CD4-positive, alpha-beta T cell (primary cell): ENCODE measurements around the gene ADAMTSL1. TPM values are rescaled to one million over a fixed set of nuclear protein-coding genes. Genes with fewer than 3 reads are reported as not detected.

Source experiments
- ATAC-seq: fragments of 200-7000 bp; cut with Tn5 transposase; one replicate; pipeline ENCODE4 v1.10.0; 2022; ENCODE audit warnings: mild to moderate bottlenecking; ENCODE audit not compliant: poor library complexity
- CTCF ChIA-PET: fragments of 350-600 bp; sonication (Branson Sonifier 250); formaldehyde crosslinking; loops from one replicate; lab custom pipeline; 2021; ENCODE audit warnings: antibody characterized with exemption, inconsistent platforms; lab: Charles Lee
- POLR2A ChIA-PET: fragments of 350-600 bp; sonication (Branson Sonifier 250); formaldehyde crosslinking; loops from one replicate; lab custom pipeline; 2021; ENCODE audit warnings: antibody characterized with exemption, inconsistent platforms; lab: Charles Lee
- DNase-seq, 14 experiments: peaks; one replicate each; pipeline ENCODE4 v3.0.0-alpha.2; 2013 to 2020; ENCODE audit warnings: mixed read lengths in 2 of 14
- H3K27ac ChIP-seq, 2 donors: one replicate each; pipeline versions ENCODE4 v1.5.1 to v1.7.0; 2013; ENCODE audit warnings: low read length in 2 of 2, low read depth in 1 of 2, mild to moderate bottlenecking in 1 of 2
- H3K27me3 ChIP-seq, 2 experiments: 1 replicate in 1 of 2; 2 replicates in 1 of 2; pipeline versions ENCODE4 v1.6.1 to v1.7.0; 2013; ENCODE audit warnings: low read length in 2 of 2, control low read depth in 1 of 2, mild to moderate bottlenecking in 1 of 2, moderate library complexity in 1 of 2; ENCODE audit not compliant: insufficient read depth in 2 of 2, control insufficient read depth in 1 of 2
- H3K36me3 ChIP-seq: one replicate; pipeline ENCODE4 v1.6.1; 2013; ENCODE audit warnings: low read length, control low read depth; ENCODE audit not compliant: insufficient read depth
- H3K4me1 ChIP-seq: one replicate; pipeline ENCODE4 v1.6.1; 2013; ENCODE audit warnings: low read length, control low read depth; ENCODE audit not compliant: insufficient read depth
- H3K4me3 ChIP-seq: one replicate; pipeline ENCODE4 v1.5.1; 2013; ENCODE audit warnings: mild to moderate bottlenecking, low read length, moderate library complexity
- H3K9me3 ChIP-seq, 2 experiments: 1 replicate in 1 of 2; 2 replicates in 1 of 2; pipeline versions ENCODE4 v1.6.1 to v1.7.0; 2013; ENCODE audit warnings: low read length in 2 of 2, mild to moderate bottlenecking in 2 of 2, control low read depth in 1 of 2, moderate library complexity in 1 of 2; ENCODE audit not compliant: control insufficient read depth in 1 of 2, insufficient read depth in 1 of 2
- H3K27ac Mint-ChIP-seq: one replicate; pipeline ENCODE4 v1.8.0; 2020; ENCODE audit warnings: mixed read lengths
- H3K27me3 Mint-ChIP-seq: one replicate; pipeline ENCODE4 v1.8.0; 2021; ENCODE audit warnings: mixed read lengths
- H3K36me3 Mint-ChIP-seq: one replicate; pipeline ENCODE4 v1.8.0; 2021; ENCODE audit warnings: low read depth, mixed read lengths
- H3K4me1 Mint-ChIP-seq: one replicate; pipeline ENCODE4 v1.8.0; 2021; ENCODE audit warnings: low read depth, mixed read lengths
- H3K4me3 Mint-ChIP-seq: one replicate; pipeline ENCODE4 v1.8.0; 2020; ENCODE audit warnings: mild to moderate bottlenecking, mixed read lengths
- H3K9me3 Mint-ChIP-seq: one replicate; pipeline ENCODE4 v1.8.0; 2020; ENCODE audit warnings: mixed read lengths
- intact Hi-C, 2 experiments: fragments of 100-400 bp; cut with DNase I in 1 of 2; cut with micrococcal nuclease in 1 of 2; formaldehyde crosslinking; loops; one replicate each; pipeline versions ENCODE4 v1.15.1 to v1.9.0; 2023 to 2025; cut with DNase I, micrococcal nuclease
- total RNA-seq, 174 experiments: library from RNA in 2 of 174; stranded (reverse) in 2 of 174; gene quantifications; one replicate each; pipeline ENCODE4 v1.2.3 and lab custom pipeline; 2021 to 2026
- TF ChIP-seq, protein P1 (sequence below): fragments of 200-600 bp; IDR thresholded peaks from one replicate; pipeline ENCODE4 v1.8.0; 2022; ENCODE audit warnings: antibody characterized with exemption, mild to moderate bottlenecking

Gene ADAMTSL1
- total RNA-seq, 2 experiments from 2014 or later: not detected

DNA sequence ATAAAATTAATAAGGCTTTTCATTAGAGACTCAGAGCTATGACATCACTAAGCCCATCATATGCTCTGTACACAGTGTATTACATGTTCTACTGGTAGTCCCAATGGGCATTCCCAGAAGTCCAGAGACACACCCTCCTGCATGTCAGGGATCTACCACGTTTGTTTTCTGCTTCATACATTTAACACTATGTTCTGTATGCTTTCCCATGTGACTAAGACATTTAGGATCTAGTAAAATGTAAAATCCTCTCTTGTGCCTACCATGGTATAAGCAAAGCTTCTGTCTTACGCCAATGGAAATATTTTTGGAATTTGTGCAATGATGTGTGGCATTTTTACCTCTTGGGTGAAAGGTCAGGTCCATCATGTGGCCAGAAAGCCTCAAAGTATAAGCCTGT is 192.4 kb downstream of the ADAMTSL1 start:
- no peak overlapping the region for H3K4me3 Mint-ChIP-seq
- no peak for DNase-seq
- H3K9me3 Mint-ChIP-seq: no peaks in the 10 kb centered on the region
- TF ChIP-seq, protein P1, sequence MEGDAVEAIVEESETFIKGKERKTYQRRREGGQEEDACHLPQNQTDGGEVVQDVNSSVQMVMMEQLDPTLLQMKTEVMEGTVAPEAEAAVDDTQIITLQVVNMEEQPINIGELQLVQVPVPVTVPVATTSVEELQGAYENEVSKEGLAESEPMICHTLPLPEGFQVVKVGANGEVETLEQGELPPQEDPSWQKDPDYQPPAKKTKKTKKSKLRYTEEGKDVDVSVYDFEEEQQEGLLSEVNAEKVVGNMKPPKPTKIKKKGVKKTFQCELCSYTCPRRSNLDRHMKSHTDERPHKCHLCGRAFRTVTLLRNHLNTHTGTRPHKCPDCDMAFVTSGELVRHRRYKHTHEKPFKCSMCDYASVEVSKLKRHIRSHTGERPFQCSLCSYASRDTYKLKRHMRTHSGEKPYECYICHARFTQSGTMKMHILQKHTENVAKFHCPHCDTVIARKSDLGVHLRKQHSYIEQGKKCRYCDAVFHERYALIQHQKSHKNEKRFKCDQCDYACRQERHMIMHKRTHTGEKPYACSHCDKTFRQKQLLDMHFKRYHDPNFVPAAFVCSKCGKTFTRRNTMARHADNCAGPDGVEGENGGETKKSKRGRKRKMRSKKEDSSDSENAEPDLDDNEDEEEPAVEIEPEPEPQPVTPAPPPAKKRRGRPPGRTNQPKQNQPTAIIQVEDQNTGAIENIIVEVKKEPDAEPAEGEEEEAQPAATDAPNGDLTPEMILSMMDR: no peak
- H3K4me3 ChIP-seq: no peak overlapping the region
- ChIA-PET POLR2A (no interaction called here), CTCF (no interaction called here)
- intact Hi-C loops: no loop called here
- H3K27ac ChIP-seq: no peak overlapping the region
- H3K36me3 ChIP-seq: no peaks in the 10 kb centered on the region
- H3K9me3 ChIP-seq: no peaks in the 10 kb centered on the region
- no peaks in the 10 kb centered on the region for H3K27me3 ChIP-seq
- no peaks in the 10 kb centered on the region for H3K36me3 Mint-ChIP-seq
- H3K4me1 ChIP-seq: no peaks in the 10 kb centered on the region
- H3K27me3 Mint-ChIP-seq: peaks cover 21% of the 10 kb centered on the region
- no peaks in the 10 kb centered on the region for H3K4me1 Mint-ChIP-seq
- ATAC-seq: no peak
- no peak overlapping the region for H3K27ac Mint-ChIP-seq

DNA sequence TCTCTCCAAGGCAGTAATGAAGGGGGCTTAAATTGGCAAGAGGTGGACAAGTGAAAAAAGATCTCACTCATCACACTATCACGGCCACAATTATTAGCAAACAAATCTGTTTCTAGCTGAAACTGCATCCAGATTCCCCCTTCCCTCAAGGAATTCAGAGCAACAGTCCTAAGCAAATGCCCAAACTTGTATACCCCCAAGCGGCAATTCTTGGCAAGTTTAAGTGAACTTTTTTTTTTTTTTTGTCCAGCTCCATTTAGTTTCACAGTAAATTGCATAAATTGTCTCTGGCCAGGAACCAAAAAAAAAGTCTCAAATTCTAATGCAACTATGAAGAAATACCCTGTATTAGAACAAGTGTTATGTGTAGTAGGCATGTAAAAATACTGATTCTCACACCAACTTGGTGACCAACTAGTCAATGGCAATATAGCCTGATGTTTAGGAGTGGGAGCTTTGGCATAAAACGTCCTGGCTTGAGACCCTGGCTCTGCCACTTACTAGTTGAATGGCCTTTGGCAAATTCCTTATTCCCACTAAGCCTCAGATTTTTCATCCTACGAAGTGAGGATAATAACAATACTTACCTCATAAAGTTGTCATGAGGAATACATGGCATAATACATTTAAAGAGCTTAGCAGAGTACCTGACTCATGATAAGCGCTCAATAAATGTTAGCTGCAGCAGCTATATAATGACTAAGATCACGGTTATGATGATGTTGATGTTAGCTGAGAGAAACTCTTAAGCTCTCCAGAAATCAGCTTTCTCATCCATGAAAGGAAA is 193.2 kb downstream of the ADAMTSL1 start:
- no peaks in the 10 kb centered on the region for H3K9me3 Mint-ChIP-seq
- ATAC-seq (no peak), DNase-seq (no peak)
- H3K27me3 ChIP-seq: no peaks in the 10 kb centered on the region
- H3K27ac Mint-ChIP-seq: no peak overlapping the region
- H3K27ac ChIP-seq: no peak overlapping the region
- no peak overlapping the region for H3K4me3 Mint-ChIP-seq
- H3K4me3 ChIP-seq: no peak overlapping the region
- H3K36me3 Mint-ChIP-seq: no peaks in the 10 kb centered on the region
- ChIA-PET POLR2A (no interaction called here), CTCF (no interaction called here)
- no peaks in the 10 kb centered on the region for H3K4me1 Mint-ChIP-seq
- intact Hi-C loops: no loop called here
- no peaks in the 10 kb centered on the region for H3K4me1 ChIP-seq
- no peaks in the 10 kb centered on the region for H3K36me3 ChIP-seq
- H3K27me3 Mint-ChIP-seq: peaks cover 21% of the 10 kb centered on the region
- TF ChIP-seq, protein P1: no peak
- H3K9me3 ChIP-seq: no peaks in the 10 kb centered on the region

GRCh38 chr9:18668944-18669343 is 195.0 kb downstream of the ADAMTSL1 start:
- Mint-ChIP-seq H3K27ac (no peak overlapping the region), H3K27me3 (peaks cover 17% of the 10 kb centered on the region), H3K4me1 (no peaks in the 10 kb centered on the region), H3K36me3 (no peaks in the 10 kb centered on the region), H3K9me3 (no peaks in the 10 kb centered on the region), H3K4me3 (no peak overlapping the region)
- H3K36me3 ChIP-seq: no peaks in the 10 kb centered on the region
- H3K9me3 ChIP-seq: no peaks in the 10 kb centered on the region
- ChIA-PET POLR2A (no interaction called here), CTCF (no interaction called here)
- ATAC-seq (no peak), DNase-seq (no peak)
- no peaks in the 10 kb centered on the region for H3K27me3 ChIP-seq
- no peaks in the 10 kb centered on the region for H3K4me1 ChIP-seq
- no peak overlapping the region for H3K4me3 ChIP-seq
- intact Hi-C loops: no loop called here
- TF ChIP-seq, protein P1: no peak
- no peak overlapping the region for H3K27ac ChIP-seq
